NCI-H82 treated with DMSO at 0.1 percent for 48 hours (cell line): ENCODE measurements around the gene SH3PXD2A.

Source experiments
- DNase-seq: peaks from one replicate; lab custom pipeline; 2025; ENCODE audit not compliant: unreplicated experiment; lab: John Stamatoyannopoulos, UW

Gene SH3PXD2A

GRCh38 chr10:103552856-103553742, 302.3 kb downstream of the SH3PXD2A start:
- no peak for DNase-seq

- no peak for DNase-seq
These were observed 303.5 kb downstream of the SH3PXD2A start for GRCh38 chr10:103551619-103552602.

- no peak for DNase-seq
These were observed 305.1 kb downstream of the SH3PXD2A start for GRCh38 chr10:103550229-103550628.

- no peak for DNase-seq
These were observed 306.1 kb downstream of the SH3PXD2A start for GRCh38 chr10:103549349-103549685.

GRCh38 chr10:103548581-103549348, 306.6 kb downstream of the SH3PXD2A start:
- DNase-seq = no peak

- no peak for DNase-seq
These were observed 307.4 kb downstream of the SH3PXD2A start for GRCh38 chr10:103548006-103548405.

- peak; percentile 47 for DNase-seq
These were observed 307.9 kb downstream of the SH3PXD2A start for GRCh38 chr10:103547391-103547946.

GRCh38 chr10:103546401-103546800, 309.0 kb downstream of the SH3PXD2A start:
- no peak for DNase-seq

- no peak for DNase-seq
These were observed 309.6 kb downstream of the SH3PXD2A start for GRCh38 chr10:103545771-103546281.

- no peak for DNase-seq
These were observed 310.0 kb downstream of the SH3PXD2A start for GRCh38 chr10:103545366-103545765.

GRCh38 chr10:103544657-103545310, 310.6 kb downstream of the SH3PXD2A start:
- no peak for DNase-seq
